GM15510 (cell line): ENCODE results near the gene GPC6.

Experiments used
- POLR2A ChIP-seq: IDR thresholded peaks from 3 replicates; pipeline ENCODE4 v1.6.1; 2011; ENCODE audit warnings: borderline replicate concordance; ENCODE audit not compliant: insufficient read length; ENCODE audit errors: extremely low read depth

GPC6 gene

GRCh38 chr13:94323764-94324758 is 1097.5 kb downstream of the GPC6 start:
- TF ChIP-seq POLR2A = no peak

GRCh38 chr13:94324767-94325540 is 1098.3 kb downstream of the GPC6 start:
- no peak for TF ChIP-seq POLR2A

GRCh38 chr13:94325650-94326049 is 1099.0 kb downstream of the GPC6 start:
- no peak for TF ChIP-seq POLR2A

- TF ChIP-seq POLR2A = no peak
These were observed 1100.7 kb downstream of the GPC6 start for GRCh38 chr13:94327318-94327717.

- no peak for TF ChIP-seq POLR2A
These were observed 1101.9 kb downstream of the GPC6 start for GRCh38 chr13:94328381-94329041.

GRCh38 chr13:94329277-94329676 is 1102.7 kb downstream of the GPC6 start:
- TF ChIP-seq POLR2A = no peak

GRCh38 chr13:94329754-94330551 is 1103.3 kb downstream of the GPC6 start:
- TF ChIP-seq POLR2A = no peak

- no peak for TF ChIP-seq POLR2A
These were observed 1104.0 kb downstream of the GPC6 start for GRCh38 chr13:94330552-94331071.

- no peak for TF ChIP-seq POLR2A
These were observed 1104.7 kb downstream of the GPC6 start for GRCh38 chr13:94331281-94331680.

GRCh38 chr13:94332359-94333096 is 1105.9 kb downstream of the GPC6 start:
- no peak for TF ChIP-seq POLR2A

GRCh38 chr13:94333131-94333820 is 1106.7 kb downstream of the GPC6 start:
- no peak for TF ChIP-seq POLR2A

GRCh38 chr13:94335761-94336526 is 1109.3 kb downstream of the GPC6 start:
- TF ChIP-seq POLR2A = no peak
